Measurements from ENCODE around the gene PKP4. TPM values are rescaled to one million over a fixed set of nuclear protein-coding genes. Genes with fewer than 3 reads are reported as not detected.

The PKP4 gene
- total and polyA plus RNA-seq, 2 donors (not counting 1 experiment from before 2014, with no cell fraction given), result 44.5 to 56.3 TPM

DNA sequence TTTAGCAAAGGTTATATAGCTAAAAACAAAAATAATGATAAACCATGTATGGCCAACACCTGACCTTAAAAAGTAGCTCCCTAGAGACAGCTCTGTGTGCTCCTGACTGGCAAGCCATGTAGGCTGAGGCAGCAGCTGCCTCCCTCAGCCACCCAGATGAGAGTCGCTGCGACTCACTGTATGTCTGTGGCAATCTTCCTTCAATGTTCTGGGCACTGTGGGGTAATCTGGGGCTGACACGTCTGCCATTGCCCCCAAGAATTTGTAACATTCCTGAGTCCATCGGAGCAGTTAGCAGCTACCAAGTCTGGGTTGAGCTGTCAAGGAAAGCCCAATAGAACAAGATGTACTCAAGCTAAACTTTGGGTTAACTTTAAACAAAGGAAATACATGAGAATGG lies 232.0 kb downstream of the PKP4 start:
- H3K4me2 ChIP-seq (ENCODE audit: extremely low read depth, insufficient read depth, low read length), result no peak overlapping the region
- TF ChIP-seq, protein P1, sequence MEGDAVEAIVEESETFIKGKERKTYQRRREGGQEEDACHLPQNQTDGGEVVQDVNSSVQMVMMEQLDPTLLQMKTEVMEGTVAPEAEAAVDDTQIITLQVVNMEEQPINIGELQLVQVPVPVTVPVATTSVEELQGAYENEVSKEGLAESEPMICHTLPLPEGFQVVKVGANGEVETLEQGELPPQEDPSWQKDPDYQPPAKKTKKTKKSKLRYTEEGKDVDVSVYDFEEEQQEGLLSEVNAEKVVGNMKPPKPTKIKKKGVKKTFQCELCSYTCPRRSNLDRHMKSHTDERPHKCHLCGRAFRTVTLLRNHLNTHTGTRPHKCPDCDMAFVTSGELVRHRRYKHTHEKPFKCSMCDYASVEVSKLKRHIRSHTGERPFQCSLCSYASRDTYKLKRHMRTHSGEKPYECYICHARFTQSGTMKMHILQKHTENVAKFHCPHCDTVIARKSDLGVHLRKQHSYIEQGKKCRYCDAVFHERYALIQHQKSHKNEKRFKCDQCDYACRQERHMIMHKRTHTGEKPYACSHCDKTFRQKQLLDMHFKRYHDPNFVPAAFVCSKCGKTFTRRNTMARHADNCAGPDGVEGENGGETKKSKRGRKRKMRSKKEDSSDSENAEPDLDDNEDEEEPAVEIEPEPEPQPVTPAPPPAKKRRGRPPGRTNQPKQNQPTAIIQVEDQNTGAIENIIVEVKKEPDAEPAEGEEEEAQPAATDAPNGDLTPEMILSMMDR (conservative IDR thresholded peaks at IDR 0.05 in 1 of 2, IDR thresholded peaks at IDR 0.05 in 1 of 2; ENCODE audit: low read depth in 1 of 2, low read length in 2 of 2), result no peak
- TF ChIP-seq EZH2 (IDR thresholded peaks at IDR 0.05; ENCODE audit: low read length, missing control alignments), result no peak
- DNase-seq (ENCODE audit: low read depth in 2 of 2), result peak; percentile 25 to 40

DNA sequence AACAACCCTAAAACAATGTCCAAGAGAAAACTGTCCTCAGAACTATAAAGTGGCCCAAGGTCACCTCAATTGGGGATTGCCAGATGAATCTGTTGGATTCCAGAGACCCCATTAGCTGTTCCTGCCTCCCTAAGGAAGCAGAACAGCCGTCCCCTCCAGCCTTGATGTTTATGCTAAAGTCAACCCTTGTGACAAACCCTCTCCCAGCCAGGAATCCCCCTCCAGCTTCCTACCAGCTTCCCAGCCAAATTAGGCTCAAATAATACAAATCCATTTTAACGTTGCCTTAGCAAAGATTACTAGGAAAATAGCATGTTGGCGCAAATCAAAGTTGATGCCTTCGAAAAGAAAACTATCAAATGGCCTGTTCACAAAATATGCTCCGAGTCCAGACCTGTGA lies 232.6 kb downstream of the PKP4 start:
- no peaks in the 10 kb centered on the region for H3K27me3 ChIP-seq (ENCODE audit: control insufficient read depth, insufficient read depth, low read length)
- H3K4me3 ChIP-seq (replicated peaks in 1 of 4; ENCODE audit: control extremely low read depth in 1 of 4, insufficient read depth in 1 of 4, low read depth in 3 of 4, low read length in 4 of 4), result no peak overlapping the region
- H3K79me2 ChIP-seq (ENCODE audit: control insufficient read depth, insufficient read depth, low read length), result no peaks in the 10 kb centered on the region
- H2AFZ ChIP-seq (ENCODE audit: low read length), result no peak overlapping the region
- no peak for DNase-seq (ENCODE audit: low read depth in 2 of 2)
- H3K36me3 ChIP-seq (ENCODE audit: control insufficient read depth, insufficient read depth, low read length), result no peaks in the 10 kb centered on the region
- H3K9me3 ChIP-seq (ENCODE audit: control insufficient read depth, insufficient read depth, low read depth, low read length), result no peaks in the 10 kb centered on the region
- no peak overlapping the region for H3K4me2 ChIP-seq (ENCODE audit: extremely low read depth, insufficient read depth, low read length)
- no peak overlapping the region for H3K27ac ChIP-seq (ENCODE audit: insufficient read depth, low read length)
- TF ChIP-seq EZH2 (IDR thresholded peaks at IDR 0.05; ENCODE audit: low read length, missing control alignments), result no peak
- TF ChIP-seq, protein P1 (conservative IDR thresholded peaks at IDR 0.05 in 1 of 2, IDR thresholded peaks at IDR 0.05 in 1 of 2; ENCODE audit: low read depth in 1 of 2, low read length in 2 of 2), result no peak
- no peaks in the 10 kb centered on the region for H4K20me1 ChIP-seq (ENCODE audit: control insufficient read depth, extremely low read depth, insufficient read depth, low read length)
- no peak overlapping the region for H3K9ac ChIP-seq (ENCODE audit: insufficient read depth, low read length)
- H3K4me1 ChIP-seq (ENCODE audit: control insufficient read depth, extremely low read depth, insufficient read depth, low read length), result no peaks in the 10 kb centered on the region

More for the DNA sequence above, 232.0 kb downstream of the PKP4 start:
- Histone ChIP-seq H3K27me3 (ENCODE audit: control insufficient read depth, insufficient read depth, low read length) (no peaks in the 10 kb centered on the region), H3K79me2 (ENCODE audit: control insufficient read depth, insufficient read depth, low read length) (no peaks in the 10 kb centered on the region), H3K9ac (ENCODE audit: insufficient read depth, low read length) (no peak overlapping the region), H3K4me1 (ENCODE audit: control insufficient read depth, extremely low read depth, insufficient read depth, low read length) (no peaks in the 10 kb centered on the region), H3K36me3 (ENCODE audit: control insufficient read depth, insufficient read depth, low read length) (no peaks in the 10 kb centered on the region), H3K27ac (ENCODE audit: insufficient read depth, low read length) (no peak overlapping the region), H2AFZ (ENCODE audit: low read length) (no peak overlapping the region), H3K4me3 (replicated peaks in 1 of 4; ENCODE audit: control extremely low read depth in 1 of 4, insufficient read depth in 1 of 4, low read depth in 3 of 4, low read length in 4 of 4) (no peak overlapping the region), H4K20me1 (ENCODE audit: control insufficient read depth, extremely low read depth, insufficient read depth, low read length) (no peaks in the 10 kb centered on the region), H3K9me3 (ENCODE audit: control insufficient read depth, insufficient read depth, low read depth, low read length) (no peaks in the 10 kb centered on the region)

DNA sequence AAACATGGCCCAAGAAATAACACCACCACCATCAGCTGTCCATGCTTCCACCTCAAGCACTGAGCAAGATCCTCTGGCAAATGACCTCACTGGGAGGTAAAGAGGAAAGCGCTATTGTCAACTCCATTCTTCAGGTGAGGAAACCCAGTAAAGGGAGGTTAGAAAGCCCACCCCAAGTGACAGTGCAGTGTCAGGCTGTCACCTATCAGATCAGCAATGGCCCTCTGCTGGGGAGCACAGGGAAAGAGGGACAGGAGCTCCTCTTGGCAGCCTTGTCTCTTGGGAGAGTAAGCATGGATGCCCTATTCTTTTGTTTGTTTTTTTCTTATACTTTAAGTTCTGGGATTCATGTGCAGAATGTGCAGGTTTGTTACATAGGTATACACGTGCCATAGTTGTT lies 234.1 kb downstream of the PKP4 start:
- H3K4me2 ChIP-seq (ENCODE audit: extremely low read depth, insufficient read depth, low read length), result no peak overlapping the region
- TF ChIP-seq EZH2 (IDR thresholded peaks at IDR 0.05; ENCODE audit: low read length, missing control alignments), result no peak
- TF ChIP-seq, protein P1 (conservative IDR thresholded peaks at IDR 0.05 in 1 of 2, IDR thresholded peaks at IDR 0.05 in 1 of 2; ENCODE audit: low read depth in 1 of 2, low read length in 2 of 2), result no peak
- DNase-seq (ENCODE audit: low read depth in 2 of 2), result no peak
- H3K4me3 ChIP-seq (replicated peaks in 1 of 4; ENCODE audit: control extremely low read depth in 1 of 4, insufficient read depth in 1 of 4, low read depth in 3 of 4, low read length in 4 of 4), result no peak overlapping the region
- H3K9ac ChIP-seq (ENCODE audit: insufficient read depth, low read length), result no peak overlapping the region
- no peaks in the 10 kb centered on the region for H3K36me3 ChIP-seq (ENCODE audit: control insufficient read depth, insufficient read depth, low read length)
- H2AFZ ChIP-seq (ENCODE audit: low read length), result no peak overlapping the region
- H3K27me3 ChIP-seq (ENCODE audit: control insufficient read depth, insufficient read depth, low read length), result no peaks in the 10 kb centered on the region
- no peaks in the 10 kb centered on the region for H3K79me2 ChIP-seq (ENCODE audit: control insufficient read depth, insufficient read depth, low read length)
- no peaks in the 10 kb centered on the region for H3K9me3 ChIP-seq (ENCODE audit: control insufficient read depth, insufficient read depth, low read depth, low read length)
- no peaks in the 10 kb centered on the region for H4K20me1 ChIP-seq (ENCODE audit: control insufficient read depth, extremely low read depth, insufficient read depth, low read length)
- no peaks in the 10 kb centered on the region for H3K4me1 ChIP-seq (ENCODE audit: control insufficient read depth, extremely low read depth, insufficient read depth, low read length)
- H3K27ac ChIP-seq (ENCODE audit: insufficient read depth, low read length), result no peak overlapping the region
